Tibial artery (tissue), 4 donors: Measurements from ENCODE around the gene GCN1.

Experiments used
- DNase-seq, 2 donors: peaks; one replicate each; pipeline ENCODE4 v3.0.0-alpha.2; 2019
- H3K27ac ChIP-seq, 2 donors: fragments of 200-600 bp; sonication (generic) in 1 of 2; 1 replicate in 1 of 2; 2 replicates in 1 of 2; pipeline ENCODE4 v1.5.1; 2018 to 2019; ENCODE audit warnings: mild to moderate bottlenecking in 1 of 2
- H3K27me3 ChIP-seq, 2 donors: fragments of 200-600 bp; sonication (generic) in 1 of 2; one replicate each; pipeline versions ENCODE4 v1.5.1 to v1.6.0; 2016 to 2019
- H3K36me3 ChIP-seq, 3 donors: fragments of 200-600 bp; sonication (generic) in 2 of 3; one replicate each; pipeline ENCODE4 v1.5.1; 2016 to 2019; ENCODE audit warnings: mild to moderate bottlenecking in 2 of 3
- H3K4me1 ChIP-seq, 4 donors: fragments of 200-600 bp; sonication (generic) in 2 of 4; 1 replicate in 3 of 4; 2 replicates in 1 of 4; pipeline ENCODE4 v1.5.1; 2016 to 2019
- H3K4me3 ChIP-seq, 2 donors: fragments of 200-600 bp; sonication (generic) in 1 of 2; 1 replicate in 1 of 2; 2 replicates in 1 of 2; pipeline ENCODE4 v1.5.1; 2018 to 2019; ENCODE audit warnings: mild to moderate bottlenecking in 2 of 2
- H3K9me3 ChIP-seq, 3 donors: fragments of 200-600 bp; sonication (generic) in 1 of 3; one replicate each; pipeline ENCODE4 v1.5.1; 2016 to 2019
- intact Hi-C: fragments of 100-400 bp; cut with DNase I; formaldehyde crosslinking; loops from one replicate; pipeline ENCODE4 v1.15.0; 2023; ENCODE audit warnings: low total_unique reads
- TF ChIP-seq, protein P1 (sequence below), 2 experiments: fragments of 200-600 bp in 1 of 2; fragments of 450-650 bp in 1 of 2; IDR thresholded peaks; one replicate each; pipeline ENCODE4 v1.5.1; 2017 to 2019; ENCODE audit warnings: antibody characterized with exemption in 2 of 2, mild to moderate bottlenecking in 1 of 2, moderate library complexity in 1 of 2

Gene GCN1

DNA sequence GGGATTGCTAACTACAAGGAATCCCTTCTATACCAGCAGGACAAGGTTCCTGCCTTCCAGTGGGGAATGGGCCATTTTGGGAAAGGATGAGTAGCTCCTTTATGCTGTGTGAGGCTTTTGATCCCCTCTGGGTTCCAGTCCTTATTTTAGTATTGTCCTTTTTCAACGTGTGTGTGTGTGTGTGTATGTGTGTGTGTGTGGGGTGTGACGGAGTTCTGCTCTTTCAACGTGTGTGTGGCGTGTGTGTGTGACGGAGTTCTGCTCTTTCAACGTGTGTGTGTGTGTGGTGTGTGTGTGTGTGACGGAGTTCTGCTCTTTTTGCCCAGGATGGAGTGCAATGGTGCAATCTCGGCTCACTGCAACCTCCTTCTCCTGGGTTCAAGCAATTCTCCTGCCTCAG, 105.4 kb downstream of the GCN1 start:
- H3K36me3 ChIP-seq = peaks cover 0 to 24% (median 5%) of the 10 kb centered on the region in 3 donors
- peaks cover 0 to 9% (median 4%) of the 10 kb centered on the region in 4 donors for H3K4me1 ChIP-seq
- TF ChIP-seq, protein P1, sequence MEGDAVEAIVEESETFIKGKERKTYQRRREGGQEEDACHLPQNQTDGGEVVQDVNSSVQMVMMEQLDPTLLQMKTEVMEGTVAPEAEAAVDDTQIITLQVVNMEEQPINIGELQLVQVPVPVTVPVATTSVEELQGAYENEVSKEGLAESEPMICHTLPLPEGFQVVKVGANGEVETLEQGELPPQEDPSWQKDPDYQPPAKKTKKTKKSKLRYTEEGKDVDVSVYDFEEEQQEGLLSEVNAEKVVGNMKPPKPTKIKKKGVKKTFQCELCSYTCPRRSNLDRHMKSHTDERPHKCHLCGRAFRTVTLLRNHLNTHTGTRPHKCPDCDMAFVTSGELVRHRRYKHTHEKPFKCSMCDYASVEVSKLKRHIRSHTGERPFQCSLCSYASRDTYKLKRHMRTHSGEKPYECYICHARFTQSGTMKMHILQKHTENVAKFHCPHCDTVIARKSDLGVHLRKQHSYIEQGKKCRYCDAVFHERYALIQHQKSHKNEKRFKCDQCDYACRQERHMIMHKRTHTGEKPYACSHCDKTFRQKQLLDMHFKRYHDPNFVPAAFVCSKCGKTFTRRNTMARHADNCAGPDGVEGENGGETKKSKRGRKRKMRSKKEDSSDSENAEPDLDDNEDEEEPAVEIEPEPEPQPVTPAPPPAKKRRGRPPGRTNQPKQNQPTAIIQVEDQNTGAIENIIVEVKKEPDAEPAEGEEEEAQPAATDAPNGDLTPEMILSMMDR (IDR thresholded peaks at IDR 0.05) = no peak
- intact Hi-C loops = no loop called here
- no peak for DNase-seq
- no peak overlapping the region for H3K27ac ChIP-seq
- no peaks in the 10 kb centered on the region for H3K27me3 ChIP-seq
- no peaks in the 10 kb centered on the region for H3K9me3 ChIP-seq
- H3K4me3 ChIP-seq = no peak overlapping the region

DNA sequence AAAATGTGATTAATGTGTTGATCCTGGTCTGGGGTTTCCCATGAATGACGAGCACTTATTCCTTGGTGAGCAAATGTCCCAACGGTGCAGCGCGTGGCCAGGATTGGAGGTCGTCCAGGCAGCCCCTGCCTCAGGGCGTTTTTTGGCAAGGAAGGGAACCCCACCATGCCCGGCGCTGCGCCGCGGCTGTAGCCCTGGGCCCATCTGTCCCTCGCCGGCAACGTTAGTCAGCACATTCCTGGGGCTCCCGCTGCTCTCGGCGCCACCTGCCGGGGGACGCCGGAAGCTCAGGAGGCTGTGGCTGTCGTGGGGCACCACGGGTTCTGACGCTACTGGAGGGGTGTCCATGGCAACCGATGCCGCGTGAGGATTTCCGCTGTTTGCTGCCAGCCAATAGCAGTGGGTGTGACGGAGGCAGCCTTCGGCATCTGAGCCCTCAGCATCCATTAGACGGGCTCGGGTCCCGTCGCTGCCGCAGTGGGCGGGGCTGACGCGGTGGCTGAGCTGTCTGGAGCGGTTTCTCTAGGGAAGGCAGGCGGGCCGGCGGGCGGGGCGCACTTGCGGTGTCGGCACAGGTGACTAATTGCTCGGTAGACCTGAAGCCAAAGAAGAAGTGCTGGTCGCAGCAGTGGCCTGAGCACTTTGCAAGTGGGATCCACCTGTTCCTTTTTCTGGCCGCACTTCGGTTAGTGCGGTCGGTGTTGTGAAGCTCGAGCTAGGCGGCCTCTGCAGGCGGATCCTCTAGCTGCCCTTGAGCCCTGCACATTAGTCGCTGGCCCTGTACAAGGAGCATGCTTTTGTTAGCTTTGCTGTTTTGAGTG, 107.5 kb downstream of the GCN1 start:
- Histone ChIP-seq H3K9me3 (no peaks in the 10 kb centered on the region), H3K27me3 (no peaks in the 10 kb centered on the region), H3K27ac (peak overlapping the region; percentile 65 to 66), H3K4me1 (peaks cover 0 to 9% (median 4%) of the 10 kb centered on the region in 4 donors), H3K4me3 (peak overlapping the region; percentile 40 to 57), H3K36me3 (peaks cover 0 to 3% (median 0%) of the 10 kb centered on the region in 3 donors)
- intact Hi-C loops = loop anchor here (2.0 kb wide), 1 partner anchor 30 kb away; the partner anchor contains the start of gene RAB35
- peak; percentile 99 to 100 for DNase-seq
- TF ChIP-seq, protein P1 (IDR thresholded peaks at IDR 0.05) = peak; percentile 98 to 99

GRCh38 chr12:120085920-120086645, 108.4 kb downstream of the GCN1 start:
- H3K4me3 ChIP-seq = peak overlapping the region; percentile 40 to 57
- peak overlapping the region; percentile 65 to 66 for H3K27ac ChIP-seq
- DNase-seq = no peak
- no peaks in the 10 kb centered on the region for H3K36me3 ChIP-seq
- no peaks in the 10 kb centered on the region for H3K27me3 ChIP-seq
- TF ChIP-seq, protein P1 (IDR thresholded peaks at IDR 0.05) = no peak
- no peaks in the 10 kb centered on the region for H3K9me3 ChIP-seq
- intact Hi-C loops = loop anchor here (2.0 kb wide), 1 partner anchor 31 kb away; the partner anchor contains the start of gene RAB35
- peaks cover 0 to 9% (median 4%) of the 10 kb centered on the region in 4 donors for H3K4me1 ChIP-seq

DNA sequence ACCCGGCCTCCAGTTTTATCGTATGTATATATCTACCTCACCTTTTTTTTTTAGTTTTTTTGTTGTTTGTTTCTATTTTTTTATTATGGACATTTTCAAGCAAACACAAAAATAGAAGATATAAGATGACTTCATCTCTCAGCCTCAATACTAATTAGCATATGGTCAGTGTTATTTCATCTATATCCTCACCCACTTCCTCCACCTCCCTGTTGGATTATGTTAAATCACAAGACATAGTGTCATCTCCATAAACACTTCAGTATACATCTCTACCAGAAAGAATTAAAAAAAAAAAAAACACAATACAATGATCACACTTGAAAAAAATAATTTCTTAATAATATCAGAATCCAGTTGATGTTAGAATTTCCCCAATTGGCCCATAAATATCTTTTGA, 112.9 kb downstream of the GCN1 start:
- TF ChIP-seq, protein P1 (IDR thresholded peaks at IDR 0.05) = no peak
- Histone ChIP-seq H3K4me1 (peaks cover 0 to 5% (median 0%) of the 10 kb centered on the region in 4 donors), H3K27me3 (no peaks in the 10 kb centered on the region), H3K4me3 (no peak overlapping the region), H3K27ac (no peak overlapping the region), H3K36me3 (no peaks in the 10 kb centered on the region), H3K9me3 (no peaks in the 10 kb centered on the region)
- no peak for DNase-seq
- intact Hi-C loops = no loop called here

GRCh38 chr12:120079411-120080400, 114.8 kb downstream of the GCN1 start:
- H3K36me3 ChIP-seq = no peaks in the 10 kb centered on the region
- H3K9me3 ChIP-seq = no peaks in the 10 kb centered on the region
- TF ChIP-seq, protein P1 (IDR thresholded peaks at IDR 0.05) = no peak
- no peaks in the 10 kb centered on the region for H3K27me3 ChIP-seq
- H3K4me1 ChIP-seq = no peaks in the 10 kb centered on the region
- no peak overlapping the region for H3K4me3 ChIP-seq
- H3K27ac ChIP-seq = no peak overlapping the region
- DNase-seq = peak in 1 of 2 donors; percentile 51
- intact Hi-C loops = no loop called here
